GM18870 (cell line): ENCODE measurements around the gene RBPJL.

ENCODE experiments used
- ATAC-seq: cut with Tn5 transposase; IDR thresholded peaks from one replicate; pipeline ENCODE4 v1.9.1; 2021; ENCODE audit warnings: moderate library complexity; ENCODE audit not compliant: unreplicated experiment

Gene RBPJL

DNA sequence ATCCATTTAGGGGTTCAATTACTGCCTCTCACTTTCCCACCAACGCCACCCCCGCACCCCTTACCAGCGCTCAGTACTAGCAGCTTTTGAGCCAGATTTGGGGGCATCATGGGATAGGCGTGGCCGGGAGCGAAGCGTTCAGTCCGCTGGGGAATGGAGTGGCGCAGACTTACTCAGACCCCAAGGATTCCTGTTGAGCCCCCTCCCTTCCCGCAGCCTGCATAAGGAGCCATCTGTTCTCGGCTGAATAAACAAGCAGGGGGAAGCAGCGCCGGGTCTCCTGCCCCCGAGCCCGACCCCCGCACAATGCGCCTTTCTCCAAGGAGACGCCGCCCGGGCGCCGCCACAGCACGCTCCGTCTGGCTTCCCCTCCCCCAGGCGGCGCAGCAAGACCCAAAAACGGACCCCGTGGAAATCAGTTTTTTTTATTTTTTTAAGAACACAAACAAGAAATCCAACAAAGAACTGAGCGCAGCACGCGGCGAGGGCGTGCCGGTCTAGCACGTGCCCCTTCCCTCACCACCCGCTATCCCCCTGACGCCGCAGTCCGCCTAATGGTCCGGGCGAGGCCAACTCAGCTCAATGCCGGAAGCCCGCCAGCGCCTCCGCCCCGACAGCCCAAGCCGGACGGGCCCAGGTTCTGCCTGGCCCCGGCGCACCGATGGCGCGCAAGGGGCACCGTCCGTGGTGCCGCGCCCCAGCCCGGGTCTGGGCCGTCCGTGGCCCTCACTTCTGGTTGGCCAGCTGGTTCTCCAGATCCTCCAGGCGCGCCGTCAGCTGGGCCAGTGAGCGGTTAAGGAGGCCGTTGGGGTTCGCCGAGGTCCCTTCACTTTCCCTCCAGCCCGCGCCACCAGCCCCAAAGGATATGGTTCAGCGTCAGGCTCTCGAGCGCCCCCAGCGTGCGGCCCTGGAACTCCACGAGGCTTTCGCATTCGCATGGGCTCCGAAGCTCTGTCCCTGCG is 13.3 kb upstream of the RBPJL start:
- no peak for ATAC-seq

DNA sequence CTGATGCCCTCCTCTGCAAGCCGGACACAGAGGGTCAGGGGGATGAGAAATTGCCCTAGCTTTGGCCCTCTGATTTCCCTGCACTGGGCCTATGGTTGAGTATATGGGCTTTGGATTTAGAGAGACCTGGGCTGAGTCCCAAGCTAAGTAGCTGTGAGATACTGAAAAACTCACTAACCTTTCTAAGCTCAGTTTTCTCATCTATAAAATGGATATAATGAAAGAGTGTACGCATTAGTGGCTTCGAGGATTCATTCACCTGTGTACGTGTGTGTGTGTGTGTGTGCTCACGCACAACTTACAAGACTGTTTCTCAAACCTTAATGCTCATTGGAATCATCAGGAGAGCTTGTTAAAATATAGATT is 12.7 kb upstream of the RBPJL start:
- no peak for ATAC-seq

DNA sequence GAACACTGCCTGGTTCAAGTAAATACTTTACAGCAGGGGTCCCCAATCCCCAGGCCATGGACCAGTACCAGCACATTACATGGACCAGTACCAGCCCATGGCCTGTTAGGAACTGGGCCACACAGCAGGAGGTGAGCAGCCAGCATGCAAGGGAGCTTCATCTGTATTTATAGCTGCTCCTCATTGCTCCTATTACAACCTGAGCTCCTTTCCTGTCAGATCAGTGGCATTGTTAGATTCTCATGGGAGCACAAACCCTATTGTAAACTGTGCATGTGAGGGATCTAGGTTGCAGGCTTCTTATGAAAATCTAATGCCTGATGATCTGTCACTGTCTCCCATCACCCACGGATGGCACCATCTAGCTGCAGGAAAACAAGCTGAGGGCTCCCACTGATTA is 12.0 kb upstream of the RBPJL start:
- no peak for ATAC-seq

DNA sequence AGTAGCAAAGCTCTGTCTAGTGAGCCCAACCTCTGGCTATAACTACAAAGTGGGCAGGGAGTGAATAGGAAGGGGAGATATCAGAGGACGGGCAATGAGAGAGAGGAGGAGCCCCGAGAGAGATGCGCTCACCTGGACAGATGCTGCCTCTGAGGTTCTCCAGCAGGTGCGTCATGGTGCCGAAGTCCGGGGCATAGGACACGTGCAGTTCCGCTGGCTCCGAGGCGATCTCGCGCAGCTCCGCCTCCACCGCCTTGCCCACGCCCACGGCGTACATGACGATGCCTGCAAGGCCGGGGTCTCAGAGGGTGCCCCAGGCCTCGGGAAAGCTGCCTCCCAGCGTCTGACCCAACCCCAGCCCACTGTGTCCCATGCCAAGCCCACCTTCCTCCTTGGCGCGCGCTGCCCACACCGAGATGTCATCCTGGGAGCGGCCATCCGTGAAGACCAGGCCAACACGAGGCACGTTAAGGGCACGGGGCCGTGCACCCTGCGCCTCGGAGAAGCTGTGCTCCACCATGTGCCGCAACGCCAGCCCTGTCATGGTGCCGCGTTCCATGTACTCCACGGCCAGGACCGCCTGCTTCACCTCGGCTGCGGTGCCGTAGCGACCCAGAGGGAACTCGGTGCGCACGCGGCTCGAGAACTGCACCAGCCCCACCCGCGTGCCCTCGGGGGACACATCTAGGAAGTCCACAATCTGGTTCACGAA is 8.7 kb upstream of the RBPJL start:
- no peak for ATAC-seq

DNA sequence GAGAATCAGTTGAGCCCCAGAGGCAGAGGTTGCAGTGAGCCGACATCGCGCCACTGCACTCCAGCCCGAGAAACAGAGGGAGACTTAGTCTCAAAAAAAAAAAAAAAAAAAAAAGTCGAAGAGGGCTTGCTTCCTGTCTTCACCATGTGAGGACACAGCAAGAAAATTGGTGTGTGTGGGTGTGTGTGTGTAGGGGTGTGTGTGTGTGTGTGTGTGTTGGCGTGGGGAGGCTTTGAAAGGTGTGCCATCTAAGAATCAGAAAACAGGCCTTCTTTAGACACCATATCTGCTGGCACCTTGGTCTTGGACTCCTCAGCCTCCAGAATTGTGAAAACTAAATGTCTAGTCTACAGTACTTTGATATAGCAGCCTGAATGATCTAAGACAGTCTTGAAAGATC is 6.9 kb upstream of the RBPJL start:
- ATAC-seq, result no peak

DNA sequence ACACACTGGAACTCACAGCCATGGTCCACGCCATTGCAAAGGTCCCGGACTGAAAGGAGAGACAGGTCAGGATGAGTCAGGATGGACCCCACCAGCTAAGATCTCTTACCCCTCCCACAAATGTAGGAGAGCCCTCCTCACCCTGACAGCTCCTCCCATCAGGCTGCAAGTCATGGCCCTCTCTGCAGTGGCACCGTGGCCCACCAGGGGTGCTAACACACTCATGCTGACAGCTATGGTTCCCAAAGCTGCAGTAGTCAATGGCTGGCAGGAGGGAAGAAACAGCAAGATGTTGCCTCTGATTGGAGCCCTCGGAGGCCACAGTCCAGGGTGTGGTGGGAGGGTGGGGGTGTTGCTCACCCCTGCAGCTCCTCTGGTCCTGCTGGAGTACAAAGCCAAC is 5.7 kb upstream of the RBPJL start:
- no peak for ATAC-seq

DNA sequence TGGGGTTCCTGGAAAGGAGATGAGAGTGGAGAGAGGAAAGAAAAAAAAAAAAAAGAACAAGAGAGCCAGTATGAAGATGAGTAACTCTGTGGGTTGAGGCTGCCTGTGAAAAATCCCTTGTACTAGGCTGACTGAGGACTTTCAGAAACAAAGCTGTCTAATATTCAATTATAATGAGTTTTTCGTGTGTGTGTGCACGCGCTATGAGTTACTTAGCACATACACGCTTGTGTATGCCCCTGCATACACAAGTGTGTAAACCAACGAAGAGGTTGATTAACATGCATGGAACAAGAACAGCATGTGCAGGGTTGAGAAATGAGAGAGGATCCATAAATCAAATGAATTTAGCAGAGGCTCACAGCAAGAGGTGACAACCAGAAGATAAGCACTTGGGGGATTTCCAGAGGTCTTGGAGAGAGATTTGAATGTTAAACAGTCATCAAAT is 4.8 kb upstream of the RBPJL start:
- ATAC-seq, result no peak

DNA sequence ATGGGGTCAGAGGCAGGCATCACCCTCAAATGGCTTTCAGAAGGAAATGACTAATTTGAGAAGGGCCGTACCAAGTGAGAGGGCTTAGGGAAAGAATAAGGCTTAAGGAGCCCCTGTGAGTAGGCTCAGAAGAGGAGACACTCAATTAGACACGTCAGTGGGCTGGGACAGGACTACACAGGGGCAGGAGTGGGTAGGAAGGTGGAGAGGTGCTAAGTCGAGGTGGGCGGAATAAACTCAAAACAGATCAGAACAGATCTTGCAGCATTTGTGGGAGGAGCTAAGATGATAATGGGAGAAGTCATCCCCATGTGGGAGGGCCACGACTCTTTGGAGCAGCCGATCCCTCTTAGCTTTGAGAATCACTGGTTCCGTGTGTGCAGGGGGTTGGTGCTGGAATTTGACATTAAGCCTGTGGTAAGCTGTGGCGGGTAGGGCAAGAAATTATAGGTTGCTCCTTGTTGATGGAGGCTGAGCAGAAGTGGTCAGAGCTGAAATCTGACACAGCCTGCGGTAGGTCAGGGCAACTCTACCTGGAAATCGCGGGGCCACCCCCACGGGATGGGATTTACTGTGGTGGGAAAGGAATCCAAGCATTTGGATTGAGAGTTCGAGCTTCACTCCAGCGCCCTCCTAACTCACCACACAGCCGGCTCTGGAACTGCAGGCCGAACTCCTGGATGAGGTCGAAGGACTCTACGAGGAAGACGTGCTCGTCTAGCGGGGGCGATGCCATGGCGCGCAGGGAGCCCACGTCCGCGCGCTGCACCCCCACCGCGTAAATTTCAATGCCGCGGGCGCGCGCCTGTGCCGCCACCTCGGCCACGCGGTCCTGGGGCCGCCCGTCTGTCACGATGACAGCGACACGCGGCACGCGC is 2.8 kb upstream of the RBPJL start:
- no peak for ATAC-seq

DNA sequence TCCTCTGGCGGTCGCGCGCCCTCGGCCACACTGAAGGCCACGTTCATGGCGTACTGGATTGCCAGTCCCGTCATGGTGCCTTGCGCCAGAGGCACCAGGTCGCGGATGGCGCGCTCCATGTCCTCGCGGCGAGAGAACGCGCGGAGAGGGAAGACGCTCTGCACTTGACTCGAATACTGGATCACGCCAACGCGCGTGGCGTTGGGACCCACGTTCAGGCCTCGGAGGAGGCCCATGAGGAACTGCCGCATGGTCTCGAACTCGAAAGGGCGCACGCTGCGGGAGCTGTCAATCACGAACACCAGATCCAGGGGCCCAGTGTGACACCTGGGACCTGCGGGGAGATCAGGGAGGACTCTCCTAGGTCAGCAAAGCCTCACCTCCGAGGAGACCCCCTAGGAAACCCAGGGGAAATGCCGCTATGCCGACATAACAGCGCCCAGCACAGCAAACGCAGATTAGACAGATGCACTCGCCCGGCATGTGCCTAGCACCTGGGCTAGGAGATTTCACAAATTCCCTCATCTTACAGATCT is 2.1 kb upstream of the RBPJL start:
- no peak for ATAC-seq

DNA sequence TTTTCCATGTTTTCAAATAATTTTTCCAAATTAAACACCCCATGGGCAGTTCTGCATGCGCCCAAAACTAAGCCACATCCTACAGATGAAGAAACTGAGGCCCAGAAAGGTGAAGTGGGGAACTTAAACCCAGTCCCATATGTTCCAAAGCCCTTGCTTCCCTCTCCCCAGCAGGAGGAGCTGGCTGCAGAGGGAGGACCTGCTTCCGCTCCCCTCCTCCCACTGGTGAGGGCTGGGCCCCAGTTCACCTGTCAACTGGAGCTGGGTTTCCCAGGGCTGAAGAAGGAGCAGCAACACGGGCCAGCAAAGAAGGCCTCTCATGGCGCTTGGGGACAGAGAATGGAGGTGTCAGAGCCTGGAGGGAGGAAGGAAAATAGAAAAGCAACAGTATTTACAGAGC is 1.4 kb upstream of the RBPJL start:
- no peak for ATAC-seq

DNA sequence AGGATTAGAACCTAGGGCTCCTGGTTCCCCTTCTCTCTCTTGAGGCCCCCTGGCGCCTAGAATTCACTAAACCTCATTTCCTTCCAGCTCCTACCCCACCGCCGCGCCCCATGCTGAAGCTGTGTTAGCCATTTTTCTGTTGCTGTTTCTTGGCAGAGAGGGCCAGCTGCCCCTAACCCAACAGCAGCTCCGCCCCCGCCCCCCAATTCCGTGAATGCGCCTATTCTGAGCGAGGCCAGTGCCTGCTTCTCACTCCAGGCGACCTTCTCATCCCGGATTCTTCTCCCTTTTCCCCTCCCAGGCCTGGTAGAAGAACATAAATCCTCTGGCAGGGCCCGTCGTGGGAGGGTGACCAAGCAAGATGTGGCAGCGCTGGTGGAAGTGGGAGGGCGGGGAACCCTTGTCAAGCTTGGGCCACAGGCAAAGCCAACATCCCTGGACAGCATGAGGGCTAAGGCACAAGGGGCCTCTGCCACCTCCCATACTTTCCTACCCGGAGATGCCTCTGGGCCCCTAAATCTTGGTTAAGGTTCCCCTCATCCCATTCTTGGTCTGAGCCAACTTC is 518 bp downstream of the RBPJL start:
- no peak for ATAC-seq

DNA sequence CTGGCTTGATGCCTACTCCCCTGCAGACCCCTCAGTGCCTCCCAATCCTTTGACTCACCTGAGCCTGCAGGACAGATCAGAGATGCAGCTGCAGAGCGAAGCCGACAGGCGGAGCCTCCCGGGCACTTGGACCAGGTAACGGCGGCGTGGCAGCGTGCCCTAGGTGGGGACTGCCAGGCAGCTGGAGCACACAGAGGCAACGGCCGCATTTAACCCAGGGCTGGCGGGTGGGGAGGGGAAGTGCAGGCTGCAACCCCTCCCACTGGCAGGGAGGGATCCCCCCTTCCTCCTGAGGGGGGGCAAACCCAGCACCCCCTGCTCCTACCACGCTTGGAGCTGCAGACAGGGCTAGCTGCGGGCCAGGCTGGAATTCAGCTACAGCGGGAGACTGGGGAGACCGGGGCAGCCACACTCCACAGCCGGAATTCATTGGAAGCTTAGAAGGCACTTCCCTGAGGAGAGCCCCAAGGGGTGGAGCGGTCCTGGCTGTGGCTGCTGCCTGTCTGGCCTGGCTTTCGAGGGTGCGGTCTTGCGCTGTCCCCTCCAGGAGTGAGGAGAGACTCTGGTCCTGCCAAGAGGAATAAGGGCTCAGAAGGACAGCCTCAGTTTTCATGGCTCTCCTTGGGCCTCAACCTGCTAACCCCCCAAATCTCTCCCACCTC is 1.6 kb downstream of the RBPJL start, which contains the start of gene MATN4:
TSS of gene MATN4 (minus strand) at position 183 of the 662 bp plus-strand sequence. CDS start 2,717 bp downstream, outside the sequence.
- ATAC-seq, result no peak

DNA sequence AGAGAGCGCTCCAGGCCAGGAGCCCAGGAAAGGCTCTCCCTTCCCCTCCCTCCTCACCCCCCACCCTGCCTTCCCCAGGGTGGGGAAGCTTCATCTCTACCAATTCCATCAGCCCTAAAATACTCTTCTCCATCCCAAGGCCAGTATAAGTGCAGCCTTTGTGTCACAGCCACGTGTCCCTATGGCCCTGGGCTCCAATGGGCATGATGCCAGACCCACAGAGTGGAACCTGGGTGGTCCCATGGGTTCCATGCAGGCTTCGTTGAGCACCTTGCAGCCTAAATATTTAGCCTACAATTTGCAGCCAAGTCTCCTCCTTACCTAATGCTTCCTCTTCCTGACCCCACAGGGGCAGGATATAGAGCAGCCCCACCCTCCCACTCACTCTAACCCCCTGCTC is 2.4 kb downstream of the RBPJL start:
- ATAC-seq, result no peak

DNA sequence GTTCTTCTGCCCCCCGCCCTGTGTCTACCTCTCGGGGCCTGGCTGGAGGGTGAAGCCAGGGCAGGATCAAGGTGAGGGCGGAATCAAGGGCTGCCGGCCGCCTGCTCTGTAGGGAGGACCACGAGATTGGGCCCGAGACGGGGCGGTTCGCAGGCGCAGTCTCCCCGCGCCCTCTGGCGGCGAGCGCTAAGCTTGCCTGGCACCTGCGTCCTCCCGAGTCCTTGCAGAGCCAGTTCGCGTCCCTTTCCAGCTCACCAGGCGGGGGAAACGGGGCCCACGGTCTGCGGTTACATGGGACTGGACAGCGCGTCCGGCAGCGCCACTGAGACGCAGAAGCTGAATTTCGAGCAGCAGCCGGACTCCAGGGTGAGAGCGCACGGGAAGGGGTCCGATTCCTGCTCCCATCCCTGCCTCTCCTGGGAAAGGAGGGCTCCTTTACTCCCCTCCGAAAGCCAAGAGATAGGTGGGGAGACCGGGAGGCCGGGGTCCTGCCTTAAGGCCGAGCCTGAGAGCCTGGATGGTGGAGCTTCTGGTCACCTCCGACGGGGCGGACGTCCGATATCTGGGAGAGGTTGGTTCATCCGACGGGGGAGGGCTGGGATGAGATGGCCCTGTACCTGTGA is 5.1 kb downstream of the RBPJL start:
- no peak for ATAC-seq

DNA sequence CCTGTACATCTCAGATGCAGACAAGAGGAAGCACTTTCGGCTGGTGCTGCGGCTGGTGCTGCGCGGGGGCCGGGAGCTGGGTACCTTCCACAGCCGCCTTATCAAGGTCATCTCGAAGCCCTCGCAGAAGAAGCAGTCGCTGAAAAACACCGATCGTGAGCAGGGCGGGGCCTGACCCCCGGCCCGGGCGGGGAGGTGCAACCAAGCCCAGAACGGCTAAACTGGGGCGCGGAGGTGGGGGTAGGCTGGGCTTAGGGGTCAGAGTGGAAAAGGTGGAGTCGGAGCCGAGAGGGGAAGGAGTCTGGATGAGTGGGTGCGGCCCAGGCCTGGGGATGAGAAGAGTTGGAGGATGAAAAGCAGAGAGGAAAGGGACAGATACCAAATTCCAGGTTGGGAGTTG is 5.6 kb downstream of the RBPJL start:
- ATAC-seq, result no peak

DNA sequence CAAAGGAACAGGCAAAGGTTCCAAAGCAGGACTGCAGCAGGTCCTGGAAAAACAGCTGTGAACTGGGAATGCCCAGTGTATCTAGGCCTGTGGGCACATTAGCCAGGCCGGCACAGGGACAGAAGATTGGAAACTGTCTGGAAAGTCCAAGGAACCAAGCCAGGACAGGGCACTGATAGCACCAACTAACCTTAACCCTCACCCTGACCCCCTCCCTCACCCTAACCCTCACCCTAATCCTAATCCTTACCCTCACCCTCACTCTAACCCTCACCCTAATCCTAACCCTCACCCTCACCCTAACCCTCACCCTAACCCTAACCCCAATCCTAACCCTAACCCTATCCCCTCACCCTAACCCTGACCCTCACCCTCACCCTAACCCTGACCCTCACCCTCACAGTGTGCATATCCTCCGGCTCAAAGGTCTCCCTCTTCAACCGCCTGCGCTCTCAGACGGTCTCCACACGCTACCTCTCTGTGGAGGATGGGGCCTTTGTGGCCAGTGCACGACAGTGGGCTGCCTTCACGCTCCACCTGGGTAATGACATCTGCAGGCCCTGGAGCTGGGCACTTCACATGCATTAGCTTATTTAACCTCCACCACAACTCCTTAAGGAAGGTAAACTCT is 6.5 kb downstream of the RBPJL start:
- no peak for ATAC-seq

DNA sequence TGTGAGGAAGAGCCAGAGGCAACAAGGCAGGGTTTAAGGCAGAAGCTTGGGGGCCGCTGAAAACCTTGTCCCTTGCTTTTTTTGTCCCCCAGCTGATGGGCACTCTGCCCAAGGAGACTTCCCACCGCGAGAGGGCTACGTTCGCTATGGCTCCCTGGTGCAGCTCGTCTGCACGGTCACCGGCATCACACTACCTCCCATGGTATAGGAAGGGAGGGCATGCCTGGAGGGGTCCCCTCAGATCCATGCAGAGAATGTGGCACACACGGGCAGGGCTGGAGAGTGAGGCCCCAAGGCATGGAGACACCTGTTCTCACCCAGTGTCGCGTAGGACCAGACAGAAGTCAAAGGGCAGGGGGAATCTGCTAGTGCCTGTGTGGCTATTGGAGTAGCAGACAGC is 7.3 kb downstream of the RBPJL start:
- no peak for ATAC-seq

DNA sequence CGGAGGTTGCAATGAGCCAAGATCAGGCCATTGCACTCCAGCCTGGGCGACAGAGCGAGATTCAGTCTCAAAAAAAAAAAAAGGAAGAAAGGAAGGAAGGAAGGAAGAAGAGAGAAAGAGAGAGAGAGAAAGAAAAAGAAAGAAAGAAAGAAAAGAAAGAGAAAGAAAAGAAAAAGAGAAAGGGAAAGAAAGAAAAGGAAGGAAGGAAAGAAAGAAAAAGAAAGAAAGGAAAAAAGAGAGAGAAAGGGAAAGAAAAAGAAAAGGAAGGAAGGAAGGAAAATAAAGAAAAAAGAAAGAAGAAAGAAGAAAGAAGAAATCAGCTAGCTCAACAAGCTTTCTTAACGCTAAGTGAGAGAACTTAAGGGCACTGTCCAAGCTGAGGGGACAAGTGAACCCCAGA is 9.0 kb downstream of the RBPJL start:
- ATAC-seq, result no peak
